ENCODE results near the gene ANG.
"Not testable (repeated sequence)": the region's sequence is repeated elsewhere in the genome, so short reads cannot be mapped to it uniquely, and the experiment has no call there.

The ANG gene

DNA sequence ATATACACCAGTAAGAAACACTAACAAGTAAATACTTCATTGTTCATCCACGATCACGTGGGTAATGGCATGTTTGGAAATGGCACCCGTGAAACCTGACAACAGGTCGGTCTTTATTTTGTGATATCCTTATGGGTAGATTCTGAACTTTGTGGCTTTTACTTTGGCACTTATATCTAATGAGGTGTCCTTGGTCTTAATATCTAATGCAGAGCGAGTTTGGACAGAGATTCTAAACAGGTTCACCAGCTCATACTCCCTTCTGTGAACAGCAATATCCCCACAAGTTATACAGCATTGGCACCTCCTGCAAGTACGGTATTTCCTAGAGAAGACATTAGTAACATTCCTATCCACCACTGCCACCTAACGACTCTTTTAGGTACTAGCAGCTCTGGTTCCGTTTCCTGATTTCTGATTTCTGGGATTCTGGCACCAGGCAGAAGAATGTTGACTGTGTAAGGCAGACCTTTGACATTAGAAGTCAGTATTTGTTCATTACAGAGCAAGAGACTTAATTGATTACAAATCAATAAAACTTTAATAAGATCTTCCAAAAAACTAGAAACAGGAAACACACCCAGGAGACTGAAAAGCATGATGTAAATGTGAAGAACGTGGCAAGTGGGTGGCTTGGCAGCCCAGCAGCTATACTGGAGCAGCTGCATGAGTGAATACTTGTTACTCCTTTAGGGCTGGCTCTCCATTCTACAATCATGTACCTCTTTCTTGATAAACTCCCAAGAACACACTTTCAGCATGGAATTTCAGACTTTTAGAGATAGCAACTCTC lies 2.5 kb downstream of the ANG start:
- TF ChIP-seq, protein P1, sequence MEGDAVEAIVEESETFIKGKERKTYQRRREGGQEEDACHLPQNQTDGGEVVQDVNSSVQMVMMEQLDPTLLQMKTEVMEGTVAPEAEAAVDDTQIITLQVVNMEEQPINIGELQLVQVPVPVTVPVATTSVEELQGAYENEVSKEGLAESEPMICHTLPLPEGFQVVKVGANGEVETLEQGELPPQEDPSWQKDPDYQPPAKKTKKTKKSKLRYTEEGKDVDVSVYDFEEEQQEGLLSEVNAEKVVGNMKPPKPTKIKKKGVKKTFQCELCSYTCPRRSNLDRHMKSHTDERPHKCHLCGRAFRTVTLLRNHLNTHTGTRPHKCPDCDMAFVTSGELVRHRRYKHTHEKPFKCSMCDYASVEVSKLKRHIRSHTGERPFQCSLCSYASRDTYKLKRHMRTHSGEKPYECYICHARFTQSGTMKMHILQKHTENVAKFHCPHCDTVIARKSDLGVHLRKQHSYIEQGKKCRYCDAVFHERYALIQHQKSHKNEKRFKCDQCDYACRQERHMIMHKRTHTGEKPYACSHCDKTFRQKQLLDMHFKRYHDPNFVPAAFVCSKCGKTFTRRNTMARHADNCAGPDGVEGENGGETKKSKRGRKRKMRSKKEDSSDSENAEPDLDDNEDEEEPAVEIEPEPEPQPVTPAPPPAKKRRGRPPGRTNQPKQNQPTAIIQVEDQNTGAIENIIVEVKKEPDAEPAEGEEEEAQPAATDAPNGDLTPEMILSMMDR (IDR thresholded peaks at IDR 0.05; ENCODE audit: low read depth, low read length) = peak; percentile 88
- no peak for DNase-seq (ENCODE audit: extremely low read depth, low read depth)

DNA sequence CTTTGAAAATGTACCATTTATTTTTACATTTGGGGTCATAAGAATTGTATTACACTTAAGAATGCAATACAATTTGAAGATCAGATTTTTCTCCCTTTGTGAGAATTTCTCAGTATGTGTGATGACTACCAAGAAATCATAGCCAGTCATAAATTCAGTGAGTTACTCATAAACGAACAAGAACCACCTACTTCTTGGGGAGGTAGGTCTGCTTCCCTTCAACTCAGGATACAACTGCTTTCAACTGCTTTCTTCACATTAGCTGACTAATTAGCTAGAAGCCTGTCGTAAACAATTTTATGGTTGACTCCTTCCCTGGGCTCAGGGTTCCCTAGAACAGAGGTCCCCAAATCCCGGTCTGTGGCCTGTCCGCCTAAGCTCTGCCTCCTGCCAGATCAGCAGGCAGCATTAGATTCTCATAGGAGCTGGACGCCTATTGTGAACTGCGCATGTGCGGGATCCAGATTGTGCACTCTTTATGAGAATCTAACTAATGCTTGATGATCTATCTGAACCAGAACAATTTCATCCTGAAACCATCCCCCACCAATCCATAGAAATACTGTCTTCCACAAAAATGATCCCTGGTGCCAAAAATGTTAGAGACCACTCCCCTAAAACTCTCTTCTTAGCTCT lies 3.7 kb downstream of the ANG start:
- TF ChIP-seq, protein P1 (IDR thresholded peaks at IDR 0.05; ENCODE audit: low read depth, low read length) = no peak
- no peak for DNase-seq (ENCODE audit: extremely low read depth, low read depth)

DNA sequence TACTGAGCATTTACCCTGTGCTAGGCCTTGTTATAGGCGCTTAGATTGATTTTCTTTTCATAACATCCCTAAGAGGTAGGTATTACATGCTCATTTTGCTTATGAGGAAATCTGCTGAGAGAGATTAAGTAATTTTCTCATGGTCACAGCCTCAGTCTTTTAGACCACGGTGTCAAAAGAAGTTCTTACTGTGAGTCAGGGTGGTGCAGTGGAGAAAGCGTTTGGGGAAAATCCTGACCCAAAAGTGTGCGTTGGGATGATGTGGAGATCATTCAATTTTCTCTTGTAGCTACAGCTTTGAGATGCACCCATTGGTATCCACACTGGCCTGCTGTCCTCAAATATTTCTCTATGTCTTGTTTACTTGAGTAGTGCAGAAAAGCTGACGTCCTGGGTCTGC lies 8.2 kb downstream of the ANG start:
- DNase-seq (ENCODE audit: extremely low read depth, low read depth) = no peak
- TF ChIP-seq, protein P1 (IDR thresholded peaks at IDR 0.05; ENCODE audit: low read depth, low read length) = no peak

DNA sequence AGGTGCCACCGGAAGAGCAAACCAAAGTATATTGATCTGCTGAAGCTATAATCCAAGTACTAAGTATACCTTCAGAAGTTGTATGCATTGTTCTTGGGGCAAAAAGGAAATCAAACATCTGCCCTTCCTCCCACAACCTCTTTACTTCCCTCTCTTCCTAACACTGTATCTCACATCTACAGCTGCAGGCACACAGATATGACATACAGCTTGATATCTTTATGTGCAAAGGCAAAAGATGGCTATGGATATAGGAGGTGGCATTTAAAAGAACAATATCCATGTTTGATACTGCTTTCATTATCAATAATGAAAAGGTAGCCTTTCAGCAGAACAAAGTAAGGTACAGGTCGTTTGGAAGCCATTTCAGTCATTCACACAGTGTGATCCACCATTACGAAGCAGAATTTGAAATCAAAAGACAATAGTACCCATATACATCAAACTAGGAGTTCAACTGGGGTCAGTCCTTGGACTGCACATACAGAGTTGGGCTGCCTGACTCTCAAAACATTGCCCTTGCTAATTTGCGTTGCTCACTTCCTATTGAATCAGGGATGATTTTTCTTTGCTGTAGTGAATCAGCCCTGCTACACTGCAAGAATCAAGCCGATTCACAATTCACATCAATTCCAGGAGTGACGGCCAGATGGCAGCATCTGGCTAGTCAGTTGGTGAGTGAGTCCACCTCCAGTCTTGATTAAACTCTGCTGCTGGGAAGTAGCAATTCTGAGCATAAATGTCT lies 8.9 kb downstream of the ANG start:
- no peak for DNase-seq (ENCODE audit: extremely low read depth, low read depth)

DNA sequence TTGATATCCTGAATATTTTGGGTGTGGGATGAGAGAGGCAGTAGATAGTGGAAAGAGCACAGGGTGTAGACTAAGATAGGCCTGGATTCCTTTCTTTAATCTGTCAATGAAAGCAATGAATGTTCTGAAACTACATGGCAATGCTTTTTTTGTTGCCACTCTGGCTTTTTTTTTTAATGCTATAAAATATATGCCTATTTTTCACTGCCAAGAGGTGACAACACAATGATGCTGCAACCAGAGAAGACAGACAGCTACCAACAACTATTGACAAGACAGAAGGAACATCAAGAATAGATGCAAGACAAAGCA lies 9.4 kb downstream of the ANG start:
- TF ChIP-seq, protein P1 (IDR thresholded peaks at IDR 0.05; ENCODE audit: low read depth, low read length) = no peak
- DNase-seq (ENCODE audit: extremely low read depth, low read depth) = no peak

More for the DNA sequence above, 8.9 kb downstream of the ANG start:
- TF ChIP-seq, protein P1 (IDR thresholded peaks at IDR 0.05; ENCODE audit: low read depth, low read length) = peak; percentile 71

DNA sequence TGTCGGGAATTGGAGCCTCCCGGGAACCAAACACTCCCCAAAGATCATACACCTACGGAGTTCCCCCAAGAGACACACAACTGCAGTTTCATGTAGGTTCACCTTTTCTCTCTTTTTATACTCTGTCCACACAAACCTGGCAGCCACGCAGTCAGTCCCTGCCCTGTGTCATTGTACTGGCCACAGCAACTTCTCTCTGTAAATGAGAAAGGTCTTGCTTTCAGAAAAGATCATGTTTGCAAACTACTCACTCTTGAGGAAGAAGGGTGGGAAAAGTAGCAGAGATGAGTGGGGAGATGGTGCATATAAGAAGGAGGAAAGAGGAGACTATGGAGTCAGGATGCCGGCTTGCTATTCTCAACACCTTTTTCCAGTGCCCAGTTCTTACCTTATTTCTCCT lies 10.4 kb downstream of the ANG start:
- DNase-seq (ENCODE audit: extremely low read depth, low read depth) = no peak
- TF ChIP-seq, protein P1 (IDR thresholded peaks at IDR 0.05; ENCODE audit: low read depth, low read length) = no peak

DNA sequence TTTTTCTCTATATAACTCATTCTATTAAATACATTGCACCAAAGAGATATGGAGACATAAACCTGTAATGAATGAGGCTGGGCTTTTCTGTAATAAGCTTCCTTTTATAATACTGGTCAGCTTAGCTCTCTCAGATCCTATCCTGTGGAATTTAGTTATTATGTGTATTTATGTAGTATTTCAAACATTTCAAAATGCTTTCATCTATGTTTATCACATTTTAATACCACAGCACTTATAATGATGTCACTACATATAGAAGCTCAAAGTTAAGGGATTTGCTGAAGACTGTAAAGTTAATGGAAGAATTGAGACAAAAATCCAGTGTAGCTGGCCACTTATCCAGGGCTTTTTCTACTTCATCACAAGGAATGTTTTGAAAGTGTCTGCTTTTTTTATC lies 11.4 kb downstream of the ANG start:
- TF ChIP-seq, protein P1 (IDR thresholded peaks at IDR 0.05; ENCODE audit: low read depth, low read length) = no peak

DNA sequence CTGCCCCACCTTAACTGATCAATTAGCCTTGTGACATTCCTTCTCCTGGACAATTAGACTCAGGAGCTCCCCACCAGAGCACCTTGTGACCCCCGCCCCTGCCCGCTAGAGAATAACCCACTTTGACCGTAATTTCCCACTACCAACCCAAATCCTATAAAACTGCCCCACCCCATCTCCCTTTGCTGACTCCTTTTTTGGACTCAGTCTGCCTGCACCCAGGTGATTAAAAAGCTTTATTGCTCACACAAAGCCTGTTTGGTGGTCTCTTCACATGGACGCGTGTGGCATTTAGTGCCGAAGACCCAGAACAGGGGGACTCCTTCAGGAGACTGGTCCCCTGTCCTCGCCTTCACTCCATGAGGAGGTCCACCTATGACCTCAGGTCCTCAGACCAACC lies 12.4 kb downstream of the ANG start:
- DNase-seq (ENCODE audit: extremely low read depth, low read depth) = not testable (repeated sequence)

More for the DNA sequence above, 11.4 kb downstream of the ANG start:
- no peak for DNase-seq (ENCODE audit: extremely low read depth, low read depth)
